HG03571 (cell line): ENCODE measurements around the gene TMEM97.

Experiments
- ATAC-seq: cut with Tn5 transposase; IDR thresholded peaks from one replicate; pipeline ENCODE4 v1.9.1; 2021; ENCODE audit not compliant: unreplicated experiment

TMEM97 gene

DNA sequence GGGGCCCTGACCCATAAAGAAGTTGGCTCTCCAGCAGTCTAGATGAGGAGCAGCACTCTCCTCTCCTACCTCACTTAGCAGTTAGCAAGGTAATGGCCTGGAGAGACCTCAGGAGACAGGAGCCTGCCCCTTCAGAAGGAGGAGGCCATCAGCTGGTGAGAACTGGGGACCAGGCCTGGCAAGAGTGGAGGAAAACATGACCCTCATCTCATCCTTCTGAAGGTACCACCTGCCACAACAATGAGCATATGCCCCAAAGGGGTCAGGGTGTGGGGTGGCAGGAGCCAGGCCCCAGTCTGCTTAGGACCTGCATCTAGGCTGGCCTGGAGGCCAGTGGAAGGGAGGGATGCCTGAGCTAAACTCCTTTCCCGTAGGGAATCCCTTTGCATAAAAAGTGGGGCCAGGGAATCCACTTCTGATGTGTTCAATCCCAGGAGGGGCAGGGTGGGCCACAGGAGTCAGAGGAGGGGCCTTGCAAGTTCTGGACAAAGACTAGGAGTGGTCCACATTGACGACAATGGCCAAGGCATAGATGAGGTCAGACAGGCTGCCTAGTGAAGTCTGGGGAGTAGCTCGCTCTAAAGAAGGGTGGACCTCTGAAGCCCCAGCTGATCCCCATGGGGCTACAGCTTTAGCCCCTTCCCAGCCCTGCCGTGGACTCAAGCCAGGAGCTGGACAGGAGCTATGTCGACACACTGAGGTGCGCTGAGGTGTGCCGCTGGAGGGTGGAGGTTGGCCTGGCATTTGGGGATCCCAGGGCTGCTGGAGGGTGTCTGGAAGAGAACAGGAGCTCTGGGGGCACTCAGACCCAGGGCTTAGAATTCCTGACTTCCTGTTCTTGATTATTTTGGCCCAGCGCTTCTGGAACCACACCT is 45.0 kb downstream of the TMEM97 start:
- no peak for ATAC-seq

DNA sequence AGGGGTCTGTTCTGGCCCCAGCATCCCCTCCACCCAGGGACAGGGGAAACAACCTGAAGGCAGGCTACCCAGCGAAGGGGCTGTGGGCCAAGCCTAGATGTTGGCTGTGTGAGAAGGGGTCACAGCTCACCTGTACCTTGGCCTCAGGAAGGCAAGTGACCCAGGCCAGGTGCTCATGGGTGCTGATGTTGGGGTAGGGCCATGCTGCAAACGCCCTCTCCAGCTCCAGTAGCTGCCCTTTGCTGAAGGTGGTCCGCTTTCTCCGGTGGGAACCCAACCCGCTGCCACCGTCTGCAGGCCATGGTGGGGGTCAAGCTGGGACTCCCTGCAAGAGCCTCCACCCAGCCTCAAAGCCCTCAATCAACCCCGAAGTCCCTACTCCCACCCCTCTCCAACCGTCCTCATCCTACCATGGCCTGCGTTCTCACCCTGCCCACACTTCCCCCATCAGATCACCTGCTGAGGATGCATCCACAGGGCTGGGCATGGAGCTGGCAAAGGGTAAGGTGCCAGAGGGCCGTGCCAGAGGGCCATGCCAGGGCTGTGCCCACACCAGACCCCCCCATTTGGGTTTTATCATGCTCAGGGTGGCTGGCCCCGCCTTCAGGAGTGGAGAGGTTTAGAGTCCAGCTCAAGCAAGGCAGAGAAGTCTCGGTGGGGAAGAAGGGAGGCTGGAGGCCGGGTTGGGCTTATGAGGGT is 45.8 kb downstream of the TMEM97 start, which contains the start of gene SEBOX:
Gene SEBOX, minus strand, starts transcription at position 535 of the 699 bp plus-strand sequence. Its CDS starts 48 bp downstream, at position 487.
- no peak for ATAC-seq

DNA sequence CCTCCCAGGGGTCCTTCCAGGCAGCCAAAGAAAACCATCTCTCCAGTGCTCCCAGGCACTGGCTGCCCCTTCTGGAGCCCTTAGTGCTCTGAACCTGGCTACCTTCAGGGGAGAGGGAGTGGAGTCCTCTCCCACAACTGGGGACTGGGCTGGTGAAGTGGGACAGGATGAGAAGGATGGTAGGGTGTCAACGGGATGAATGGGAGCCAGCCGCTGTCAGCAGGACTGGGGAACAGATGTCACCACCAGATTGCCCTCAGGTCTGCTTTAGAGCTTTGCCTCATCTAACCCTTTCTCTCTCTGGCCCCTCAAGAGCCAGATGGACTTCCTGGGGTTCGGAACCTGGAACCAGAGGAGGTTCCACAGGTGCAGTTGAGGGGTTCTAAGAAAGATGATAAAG is 46.5 kb downstream of the TMEM97 start:
- ATAC-seq, result no peak

DNA sequence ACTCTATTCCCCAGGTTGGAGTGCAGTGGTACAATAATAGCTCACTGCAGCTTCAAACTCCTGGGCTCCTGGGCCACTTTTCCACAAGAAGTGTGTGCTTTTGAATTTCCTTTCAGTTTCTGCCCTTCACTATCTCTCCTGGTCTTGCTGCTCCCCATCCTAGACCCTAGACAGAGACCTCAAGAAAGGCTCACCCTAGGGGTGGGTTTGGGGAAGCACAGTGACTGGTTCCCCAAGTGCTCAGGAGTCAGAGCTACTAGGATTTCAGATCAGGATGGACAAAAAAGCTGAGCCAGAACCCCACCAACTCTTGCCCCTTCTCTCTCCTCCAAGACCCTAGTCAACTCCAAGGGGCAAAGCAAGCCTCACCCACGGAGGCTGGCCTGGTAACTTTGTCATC is 47.6 kb downstream of the TMEM97 start:
- no peak for ATAC-seq

DNA sequence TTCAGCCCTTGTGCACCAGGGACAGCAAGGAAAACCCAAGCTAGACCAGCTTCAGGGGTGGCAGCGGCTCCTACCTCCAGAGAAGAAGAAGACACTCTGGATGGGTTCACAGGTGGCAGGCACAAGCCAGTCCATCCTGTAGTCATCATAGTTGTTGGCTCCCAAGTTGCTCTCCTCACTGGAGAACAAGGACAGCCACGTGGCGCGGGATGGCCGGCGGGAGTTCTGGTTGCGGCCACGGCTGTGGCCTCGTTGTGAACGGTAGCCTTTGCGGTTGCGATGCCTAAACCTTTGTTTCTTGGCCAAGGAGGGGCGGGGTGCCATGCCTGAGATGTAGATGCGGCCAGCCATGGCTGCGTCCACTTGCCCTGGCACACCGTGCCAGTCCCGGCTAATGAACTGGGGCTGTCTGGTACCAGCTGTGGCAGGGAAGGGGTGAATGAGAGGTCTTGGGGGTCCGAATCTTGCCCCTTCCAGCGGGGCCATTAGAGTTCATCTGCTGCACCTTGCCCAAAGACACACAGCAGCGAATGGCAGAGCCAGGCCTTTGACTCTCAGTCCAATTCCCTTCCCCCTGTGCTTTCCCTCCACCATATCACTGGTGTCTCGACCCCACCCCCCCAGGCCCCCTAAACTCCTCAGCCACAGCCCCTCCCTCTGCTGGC is 48.8 kb downstream of the TMEM97 start:
- no peak for ATAC-seq

DNA sequence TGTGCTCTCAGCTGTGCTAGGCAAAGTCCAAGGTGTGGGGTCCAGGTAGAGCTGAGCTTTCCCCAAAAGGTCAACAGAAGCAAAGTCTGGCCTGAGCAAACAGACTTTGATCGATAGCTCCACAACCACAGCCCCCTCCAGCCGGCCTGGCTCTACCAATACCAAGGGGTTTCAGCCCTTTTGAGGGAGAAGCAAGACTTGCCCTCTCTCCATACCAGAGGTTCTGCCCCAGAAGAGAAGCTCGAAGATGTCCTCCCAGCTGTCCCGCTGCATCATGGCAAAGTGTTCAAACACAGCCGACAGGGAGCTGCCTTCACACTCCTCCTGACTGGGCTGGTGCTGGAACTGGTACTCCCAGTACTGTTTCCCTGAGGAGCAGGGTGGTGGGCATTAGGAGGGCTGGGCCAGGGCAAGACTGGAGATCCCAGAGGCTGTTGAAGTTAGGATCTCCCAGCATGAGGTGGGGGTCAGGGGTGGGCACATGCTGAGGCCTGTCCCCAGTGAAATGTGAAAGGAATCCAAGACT is 49.4 kb downstream of the TMEM97 start:
- ATAC-seq, result no peak

DNA sequence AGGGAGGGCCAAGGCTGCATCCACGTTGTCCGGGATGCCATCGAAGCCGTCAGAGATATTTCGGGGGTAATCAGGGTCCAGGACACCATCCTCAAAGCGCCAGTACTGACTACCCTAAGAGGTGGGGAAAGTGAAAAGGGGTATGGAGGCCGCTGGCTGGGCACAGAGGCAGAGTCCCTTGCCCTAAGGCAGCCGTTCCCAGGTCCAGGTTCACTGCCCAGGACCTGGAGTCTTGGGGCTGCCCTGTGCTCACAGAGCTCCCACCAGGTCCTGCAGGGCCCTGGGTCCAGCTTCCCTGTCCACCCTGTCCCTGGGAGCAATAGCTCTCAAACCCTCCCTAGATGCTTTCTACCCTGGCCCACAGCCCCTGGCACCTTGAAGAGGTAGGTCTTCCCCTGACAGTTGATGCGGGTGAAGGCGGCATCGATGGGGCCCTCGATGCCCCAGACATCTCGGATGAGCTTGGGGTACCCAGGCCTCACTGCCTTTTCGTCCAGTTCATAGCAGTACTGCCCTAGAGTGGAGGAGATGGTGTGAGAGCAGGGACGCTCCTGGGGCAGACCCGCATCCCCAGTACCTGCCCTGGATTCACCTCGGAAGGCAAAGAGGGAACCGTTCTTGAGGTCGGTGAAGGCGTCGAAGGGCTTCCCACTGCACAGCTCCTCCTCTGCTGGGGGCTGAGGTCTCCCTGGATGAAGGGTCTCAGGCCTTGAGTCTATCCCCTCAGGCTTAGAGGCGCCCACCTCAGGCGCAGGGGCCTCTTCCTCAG is 50.1 kb downstream of the TMEM97 start:
- ATAC-seq, result no peak

DNA sequence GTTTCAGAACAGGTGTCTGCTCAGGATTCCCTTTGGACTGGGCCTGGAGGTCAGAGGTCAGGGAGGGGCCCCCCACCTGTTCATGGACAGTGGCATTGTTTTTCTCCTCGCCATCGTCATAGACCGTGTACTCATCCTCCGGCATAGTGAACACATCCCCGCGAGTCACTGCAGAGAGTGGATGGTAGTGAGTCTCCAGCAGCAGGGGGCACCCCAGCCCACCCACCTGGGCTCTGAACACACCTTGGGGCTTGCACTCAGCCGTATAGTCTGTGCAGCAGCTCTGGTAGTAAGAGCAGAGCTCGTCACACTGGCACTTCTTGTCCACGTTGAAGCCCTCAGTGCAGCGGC is 50.7 kb downstream of the TMEM97 start:
- ATAC-seq, result no peak

DNA sequence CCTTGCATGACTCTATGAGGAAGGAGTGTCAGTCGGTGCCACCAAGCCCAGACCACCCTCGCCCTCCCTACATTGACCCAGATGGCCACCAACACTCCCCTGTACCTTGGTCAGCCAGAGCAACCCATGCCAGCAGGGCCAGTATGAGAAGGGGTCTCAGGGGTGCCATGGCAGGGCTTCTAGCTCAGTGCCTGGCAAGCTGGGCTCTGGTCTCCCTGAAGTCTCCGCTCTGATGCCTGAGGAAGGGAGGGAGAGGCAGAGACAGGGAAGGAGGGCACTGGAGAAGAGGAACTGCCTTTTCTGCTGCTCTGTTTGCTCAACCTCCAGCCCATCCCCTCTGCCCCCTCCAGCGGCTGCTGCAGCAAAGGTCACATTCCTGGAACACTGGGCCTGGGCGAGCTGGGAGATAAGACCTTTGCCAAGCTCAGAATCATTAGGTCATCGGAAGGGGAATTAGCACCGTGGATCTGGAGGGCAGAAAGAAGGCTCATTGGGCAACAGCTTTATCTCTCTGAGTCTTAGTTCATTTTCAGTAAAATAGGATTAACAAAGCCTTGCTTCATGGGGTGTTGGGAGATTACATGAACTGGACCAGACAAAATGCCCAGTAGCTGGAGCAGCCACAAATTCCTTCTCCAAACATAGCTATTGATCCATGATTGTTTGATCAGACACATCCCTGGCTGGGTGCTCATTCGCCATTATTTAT is 51.2 kb downstream of the TMEM97 start, which contains the start of gene VTN:
Gene VTN, minus strand, starts transcription at position 273 of the 709 bp plus-strand sequence. Its CDS starts 104 bp downstream, at position 169.
- no peak for ATAC-seq

DNA sequence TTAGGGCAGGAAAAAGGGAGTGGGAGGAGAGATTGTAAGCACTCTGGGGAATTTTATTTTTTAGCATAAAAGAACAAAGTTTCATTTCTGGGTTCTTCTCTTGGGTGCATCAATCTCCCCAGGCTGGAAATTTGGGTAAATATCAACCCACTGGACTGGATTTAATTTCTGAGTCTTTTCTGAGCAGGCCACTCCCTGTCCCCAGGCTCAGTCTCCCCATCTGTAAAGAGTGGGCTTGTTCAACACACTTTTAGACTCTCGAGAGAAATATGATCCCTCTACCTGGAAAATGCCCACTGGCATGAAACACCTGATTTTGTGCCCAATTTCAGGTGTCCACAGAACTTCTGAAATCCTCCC is 51.7 kb downstream of the TMEM97 start:
- ATAC-seq, result no peak

DNA sequence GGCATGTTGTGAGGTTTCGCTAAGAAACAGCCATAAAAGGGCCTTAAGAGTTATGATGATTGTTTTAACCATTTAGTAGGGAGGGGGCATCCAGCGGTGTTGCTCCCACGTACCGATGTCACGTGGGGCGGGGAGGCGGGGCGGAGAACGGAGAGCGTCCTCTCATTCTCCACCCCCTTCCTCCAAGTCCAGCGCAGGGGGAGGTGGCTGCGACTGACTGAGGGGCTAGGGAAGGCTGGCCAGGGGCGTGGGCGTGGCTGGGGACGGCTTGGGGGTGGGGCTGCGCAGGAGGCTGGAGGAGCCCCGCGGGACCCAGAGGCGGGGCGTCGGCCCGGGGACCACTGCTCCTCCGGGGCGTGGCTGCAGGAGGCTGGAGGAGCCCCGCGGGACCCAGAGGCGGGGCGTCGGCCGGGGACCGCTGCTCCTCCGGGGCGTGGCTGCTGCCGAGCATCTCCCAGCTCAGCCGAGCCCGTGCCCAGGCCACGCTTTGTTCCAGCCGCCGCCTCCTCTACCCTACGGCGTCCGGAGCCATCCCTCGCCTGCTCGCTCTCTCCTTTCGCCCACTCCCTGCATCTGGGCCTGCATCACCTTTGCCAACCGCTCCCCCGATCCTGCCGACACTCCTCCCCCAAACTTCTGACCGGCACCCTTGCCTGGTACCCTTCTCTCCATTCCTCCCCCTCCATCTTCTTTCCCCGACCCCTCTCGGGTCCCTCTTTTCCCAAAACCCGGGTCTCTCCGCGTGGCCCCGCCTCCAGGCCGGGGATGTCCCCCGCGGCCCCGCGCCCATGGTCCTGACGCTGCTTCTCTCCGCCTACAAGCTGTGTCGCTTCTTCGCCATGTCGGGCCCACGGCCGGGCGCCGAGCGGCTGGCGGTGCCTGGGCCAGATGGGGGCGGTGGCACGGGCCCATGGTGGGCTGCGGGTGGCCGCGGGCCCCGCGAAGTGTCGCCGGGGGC is 52.5 kb downstream of the TMEM97 start, which contains the start of gene SARM1:
Gene SARM1, plus strand, starts transcription at position 450 of the 958 bp plus-strand sequence. Its CDS starts 339 bp downstream, at position 789.
- ATAC-seq, result peak; percentile 68

DNA sequence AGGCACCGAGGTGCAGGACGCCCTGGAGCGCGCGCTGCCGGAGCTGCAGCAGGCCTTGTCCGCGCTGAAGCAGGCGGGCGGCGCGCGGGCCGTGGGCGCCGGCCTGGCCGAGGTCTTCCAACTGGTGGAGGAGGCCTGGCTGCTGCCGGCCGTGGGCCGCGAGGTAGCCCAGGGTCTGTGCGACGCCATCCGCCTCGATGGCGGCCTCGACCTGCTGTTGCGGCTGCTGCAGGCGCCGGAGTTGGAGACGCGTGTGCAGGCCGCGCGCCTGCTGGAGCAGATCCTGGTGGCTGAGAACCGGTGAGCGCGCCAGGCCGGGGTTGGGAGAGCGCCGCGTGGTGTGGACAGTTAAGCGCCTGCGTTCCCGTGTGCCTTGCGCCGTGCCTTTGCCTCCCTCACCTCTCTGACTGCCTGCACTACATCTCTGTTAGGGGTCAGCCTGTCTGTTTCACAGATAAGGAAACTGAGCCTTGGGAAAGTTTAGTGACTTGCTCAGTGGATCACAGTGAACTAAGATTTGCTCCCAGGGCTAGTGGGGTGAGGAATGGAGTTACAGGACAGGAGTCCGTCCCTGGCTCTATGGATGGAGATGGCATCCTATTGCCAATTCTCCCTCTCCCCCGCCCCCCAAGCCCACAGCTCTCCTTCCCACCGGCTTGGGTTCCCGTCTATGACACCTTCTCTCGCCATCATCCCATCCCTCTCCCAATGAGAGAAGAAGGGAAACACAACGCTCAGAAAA is 53.4 kb downstream of the TMEM97 start:
- ATAC-seq, result no peak

DNA sequence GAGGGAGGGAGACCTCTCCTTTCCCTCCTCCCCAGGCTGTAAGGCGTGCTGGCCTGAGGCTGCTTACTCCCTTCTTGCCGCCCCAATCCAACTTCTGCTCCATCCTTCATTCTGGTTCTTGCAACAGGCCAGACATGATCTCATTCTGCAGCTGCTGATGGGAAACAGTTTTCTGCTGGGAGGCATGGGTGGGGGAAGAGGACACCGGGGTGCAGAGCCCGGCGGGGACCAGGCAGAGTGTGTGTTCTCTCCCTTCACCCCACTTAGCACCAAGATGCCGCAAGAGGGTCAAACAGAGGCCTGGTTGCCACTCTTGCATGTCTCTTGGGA is 53.9 kb downstream of the TMEM97 start:
- ATAC-seq, result no peak
